Measurements from ENCODE around the gene SLC5A12. TPM values are rescaled to one million over a fixed set of nuclear protein-coding genes. Genes with fewer than 3 reads are reported as not detected.

Gene SLC5A12
- total RNA-seq, 4 donors from 2014 or later, result not detected

DNA sequence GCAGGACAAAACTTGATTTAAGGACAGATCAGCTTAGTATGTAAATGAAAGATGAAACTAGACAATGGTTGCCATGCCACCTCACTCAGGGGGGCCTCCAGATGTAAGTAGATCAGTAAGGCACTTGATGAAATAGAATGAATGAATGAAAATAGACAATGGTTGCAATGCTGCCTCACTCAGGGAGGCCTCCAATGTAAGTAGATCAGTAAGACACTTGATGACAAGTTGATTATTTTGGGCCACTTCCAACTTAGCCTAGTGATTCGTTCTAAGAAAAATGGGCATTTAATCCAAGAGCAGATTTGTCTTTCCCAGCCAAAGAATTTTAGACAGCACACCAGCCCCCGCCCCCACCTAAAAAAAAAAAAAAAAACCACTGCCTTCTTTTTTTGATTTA lies 19.2 kb upstream of the SLC5A12 start:
- Histone ChIP-seq H3K4me1 (no peaks in the 10 kb centered on the region), H3K36me3 (no peaks in the 10 kb centered on the region), H3K4me3 (no peak overlapping the region), H3K27ac (no peak overlapping the region), H3K9me3 (no peaks in the 10 kb centered on the region), H3K27me3 (no peaks in the 10 kb centered on the region)
- no peak for ATAC-seq
- WGBS, 2 donors (ENCODE audit: low coverage in 1 of 2), result 0 to 15% methylated on average over 1 to 2 of the region's 2 CpGs
- TF ChIP-seq EP300 (IDR thresholded peaks at IDR 0.05) (no peak), POLR2AphosphoS5 (IDR thresholded peaks at IDR 0.05) (no peak), POLR2A (IDR thresholded peaks at IDR 0.05) (no peak)
- TF ChIP-seq, protein P1, sequence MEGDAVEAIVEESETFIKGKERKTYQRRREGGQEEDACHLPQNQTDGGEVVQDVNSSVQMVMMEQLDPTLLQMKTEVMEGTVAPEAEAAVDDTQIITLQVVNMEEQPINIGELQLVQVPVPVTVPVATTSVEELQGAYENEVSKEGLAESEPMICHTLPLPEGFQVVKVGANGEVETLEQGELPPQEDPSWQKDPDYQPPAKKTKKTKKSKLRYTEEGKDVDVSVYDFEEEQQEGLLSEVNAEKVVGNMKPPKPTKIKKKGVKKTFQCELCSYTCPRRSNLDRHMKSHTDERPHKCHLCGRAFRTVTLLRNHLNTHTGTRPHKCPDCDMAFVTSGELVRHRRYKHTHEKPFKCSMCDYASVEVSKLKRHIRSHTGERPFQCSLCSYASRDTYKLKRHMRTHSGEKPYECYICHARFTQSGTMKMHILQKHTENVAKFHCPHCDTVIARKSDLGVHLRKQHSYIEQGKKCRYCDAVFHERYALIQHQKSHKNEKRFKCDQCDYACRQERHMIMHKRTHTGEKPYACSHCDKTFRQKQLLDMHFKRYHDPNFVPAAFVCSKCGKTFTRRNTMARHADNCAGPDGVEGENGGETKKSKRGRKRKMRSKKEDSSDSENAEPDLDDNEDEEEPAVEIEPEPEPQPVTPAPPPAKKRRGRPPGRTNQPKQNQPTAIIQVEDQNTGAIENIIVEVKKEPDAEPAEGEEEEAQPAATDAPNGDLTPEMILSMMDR (IDR thresholded peaks at IDR 0.05), result no peak

DNA sequence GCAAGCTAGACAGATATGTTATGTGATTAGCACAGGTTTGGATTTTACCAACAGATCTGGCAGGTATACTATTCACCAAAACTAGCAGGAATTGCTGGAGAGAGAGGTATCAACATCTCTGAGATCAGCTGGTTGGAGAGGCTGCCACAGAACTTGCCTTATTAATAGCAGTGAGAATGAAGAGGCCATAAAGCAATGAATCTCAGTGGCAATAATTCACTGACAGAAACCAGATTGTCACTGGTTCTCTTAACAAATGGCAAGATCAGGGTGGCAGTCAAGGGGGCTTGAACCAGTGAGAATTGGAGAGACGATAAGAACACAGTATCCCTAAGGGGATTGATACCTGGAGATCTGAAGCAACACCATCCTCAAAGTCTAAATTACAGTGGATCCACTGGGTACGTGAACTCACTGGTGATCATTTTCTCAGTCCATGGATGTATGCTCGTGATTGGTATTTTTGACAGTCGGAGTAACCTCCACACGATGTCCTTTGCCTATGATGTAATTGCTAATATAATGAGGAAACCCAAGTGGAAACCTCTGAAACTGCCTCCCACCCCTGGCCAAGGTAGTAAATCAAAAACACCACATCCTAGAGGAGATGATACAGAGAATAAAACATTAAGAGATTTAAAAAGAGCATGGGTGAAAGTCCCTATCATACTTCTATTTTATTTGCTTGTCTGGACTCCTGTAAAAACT lies 17.7 kb upstream of the SLC5A12 start:
- TF ChIP-seq, protein P1 (IDR thresholded peaks at IDR 0.05), result no peak
- no peak for TF ChIP-seq POLR2AphosphoS5 (IDR thresholded peaks at IDR 0.05)
- no peak for TF ChIP-seq EP300 (IDR thresholded peaks at IDR 0.05)
- TF ChIP-seq POLR2A (IDR thresholded peaks at IDR 0.05), result no peak
- no peak for ATAC-seq
- no peaks in the 10 kb centered on the region for H3K27me3 ChIP-seq
- no peak overlapping the region for H3K4me3 ChIP-seq
- H3K4me1 ChIP-seq, result no peaks in the 10 kb centered on the region
- no peak overlapping the region for H3K27ac ChIP-seq
- WGBS, 2 donors (ENCODE audit: low coverage in 1 of 2), result 91% methylated on average over 5 of the region's 5 CpGs
- no peaks in the 10 kb centered on the region for H3K9me3 ChIP-seq
- H3K36me3 ChIP-seq, result no peaks in the 10 kb centered on the region

DNA sequence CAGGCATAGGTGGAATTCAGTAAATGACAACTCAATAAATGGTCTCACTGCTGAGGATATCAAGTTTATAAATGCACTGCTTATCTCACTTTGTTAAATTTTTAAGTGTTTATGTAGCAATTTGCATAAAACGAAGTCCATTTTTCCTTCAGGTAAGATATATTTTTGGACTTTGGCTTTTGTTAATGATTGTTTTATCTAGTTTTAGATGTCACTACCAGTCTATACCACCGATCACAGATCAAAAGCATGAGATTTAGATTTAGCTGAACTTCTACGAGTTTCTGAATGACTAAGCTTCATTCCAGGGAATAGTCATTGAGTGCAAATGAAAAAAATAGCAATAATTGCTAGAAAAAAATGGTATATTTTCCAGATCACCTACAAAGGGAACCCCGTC lies 12.8 kb upstream of the SLC5A12 start:
- no peak for TF ChIP-seq EP300 (IDR thresholded peaks at IDR 0.05)
- TF ChIP-seq, protein P1 (IDR thresholded peaks at IDR 0.05), result no peak
- peaks cover 0 to 10% (median 0%) of the 10 kb centered on the region in 3 donors for H3K4me1 ChIP-seq
- H3K9me3 ChIP-seq, result no peaks in the 10 kb centered on the region
- H3K27ac ChIP-seq, result no peak overlapping the region
- H3K36me3 ChIP-seq, result no peaks in the 10 kb centered on the region
- no peak for ATAC-seq
- no peaks in the 10 kb centered on the region for H3K27me3 ChIP-seq
- 83 to 95% methylated on average over 3 to 4 of the region's 4 CpGs for WGBS, 2 donors (ENCODE audit: low coverage in 1 of 2)
- no peak overlapping the region for H3K4me3 ChIP-seq

DNA sequence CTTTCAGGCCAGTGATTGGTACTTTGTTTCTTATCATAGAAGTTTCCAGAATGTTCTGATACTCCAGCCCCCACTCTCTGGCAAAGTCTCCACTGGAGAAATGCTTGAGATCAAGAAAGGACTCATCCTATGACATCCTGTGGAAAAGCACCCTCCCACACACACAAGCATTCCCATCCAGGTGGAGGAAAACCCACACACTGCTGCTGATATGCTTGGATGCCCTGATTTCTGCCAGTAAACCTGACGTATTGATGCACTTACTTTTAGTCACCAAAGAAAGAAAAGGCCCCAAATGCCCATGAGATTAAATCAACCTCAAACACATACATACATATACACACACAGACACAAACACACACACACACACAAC lies 9.2 kb upstream of the SLC5A12 start:
- H3K27ac ChIP-seq, result no peak overlapping the region
- H3K27me3 ChIP-seq, result no peaks in the 10 kb centered on the region
- 71% methylated on average over 1 of the region's 1 CpG; no CpG with 5 or more reads in 1 of the 2 donors for WGBS, 2 donors (ENCODE audit: low coverage in 1 of 2)
- no peak overlapping the region for H3K4me3 ChIP-seq
- H3K36me3 ChIP-seq, result no peaks in the 10 kb centered on the region
- no peak for ATAC-seq
- no peaks in the 10 kb centered on the region for H3K9me3 ChIP-seq
- TF ChIP-seq POLR2AphosphoS5 (IDR thresholded peaks at IDR 0.05), result no peak
- peaks cover 0 to 10% (median 0%) of the 10 kb centered on the region in 3 donors for H3K4me1 ChIP-seq

DNA sequence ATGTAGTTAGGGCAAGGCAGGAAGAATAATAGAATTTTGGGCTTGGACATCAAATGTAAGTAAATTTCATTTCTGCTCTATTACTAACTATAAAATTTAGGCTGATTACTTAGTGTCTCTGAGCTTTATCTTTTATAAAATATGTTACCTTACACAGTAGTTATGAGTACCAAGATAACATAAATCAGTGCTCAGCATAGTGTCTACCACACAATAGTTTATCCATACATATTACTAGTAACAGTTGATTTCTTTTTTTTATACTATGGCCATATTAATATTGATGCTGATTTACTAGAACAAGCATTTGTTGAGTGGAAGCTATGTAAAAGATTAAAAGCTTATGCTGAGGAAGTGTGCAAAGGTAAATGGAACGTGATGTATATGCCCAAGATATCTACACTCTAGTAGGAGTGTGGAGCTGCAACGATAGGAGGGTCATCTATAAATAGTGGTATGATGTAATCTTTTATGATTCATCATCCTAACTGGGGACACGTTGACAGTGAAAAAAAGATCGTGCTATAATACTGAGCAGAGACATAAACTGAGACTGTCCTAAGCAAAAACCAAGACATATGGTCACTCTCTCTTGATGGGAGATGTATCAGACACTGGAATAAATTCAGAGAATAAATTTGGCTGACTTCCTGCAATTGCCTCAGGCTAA lies 8.7 kb upstream of the SLC5A12 start:
- peaks cover 0 to 10% (median 0%) of the 10 kb centered on the region in 3 donors for H3K4me1 ChIP-seq
- ATAC-seq, result no peak
- H3K36me3 ChIP-seq, result no peaks in the 10 kb centered on the region
- TF ChIP-seq POLR2A (IDR thresholded peaks at IDR 0.05) (no peak), POLR2AphosphoS5 (IDR thresholded peaks at IDR 0.05) (no peak), EP300 (IDR thresholded peaks at IDR 0.05) (no peak)
- TF ChIP-seq, protein P1 (IDR thresholded peaks at IDR 0.05), result no peak
- no peak overlapping the region for H3K4me3 ChIP-seq
- 3 to 4% methylated on average over 4 of the region's 4 CpGs for WGBS, 2 donors (ENCODE audit: low coverage in 1 of 2)
- no peaks in the 10 kb centered on the region for H3K27me3 ChIP-seq
- no peaks in the 10 kb centered on the region for H3K9me3 ChIP-seq
- no peak overlapping the region for H3K27ac ChIP-seq

Measured in gastroesophageal sphincter (tissue), 4 donors.